ENCODE measurements around the gene PCNX1.
"Not testable (repeated sequence)": the region's sequence is repeated elsewhere in the genome, so short reads cannot be mapped to it uniquely, and the experiment has no call there.

PCNX1 gene

DNA sequence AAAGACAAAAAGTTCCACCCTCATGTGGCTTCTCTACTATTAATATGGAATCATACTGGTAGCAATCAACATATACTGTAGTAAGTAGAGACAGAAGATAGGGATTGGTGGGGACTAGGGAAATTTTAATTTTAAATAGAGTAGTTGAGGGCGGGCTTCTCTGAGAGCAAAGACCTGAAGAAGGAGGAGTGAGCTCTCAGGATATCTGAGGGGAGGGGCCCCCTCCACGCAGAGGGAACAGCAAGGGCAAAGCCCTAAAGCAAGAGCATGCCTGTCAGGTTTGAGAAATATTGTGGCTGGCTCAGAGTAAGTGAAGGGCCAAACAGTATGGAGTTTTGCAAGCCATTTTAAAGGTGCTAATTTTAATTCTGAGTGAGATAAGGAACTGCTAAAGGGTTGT lies 64.3 kb downstream of the PCNX1 start:
- DNase-seq = no peak

DNA sequence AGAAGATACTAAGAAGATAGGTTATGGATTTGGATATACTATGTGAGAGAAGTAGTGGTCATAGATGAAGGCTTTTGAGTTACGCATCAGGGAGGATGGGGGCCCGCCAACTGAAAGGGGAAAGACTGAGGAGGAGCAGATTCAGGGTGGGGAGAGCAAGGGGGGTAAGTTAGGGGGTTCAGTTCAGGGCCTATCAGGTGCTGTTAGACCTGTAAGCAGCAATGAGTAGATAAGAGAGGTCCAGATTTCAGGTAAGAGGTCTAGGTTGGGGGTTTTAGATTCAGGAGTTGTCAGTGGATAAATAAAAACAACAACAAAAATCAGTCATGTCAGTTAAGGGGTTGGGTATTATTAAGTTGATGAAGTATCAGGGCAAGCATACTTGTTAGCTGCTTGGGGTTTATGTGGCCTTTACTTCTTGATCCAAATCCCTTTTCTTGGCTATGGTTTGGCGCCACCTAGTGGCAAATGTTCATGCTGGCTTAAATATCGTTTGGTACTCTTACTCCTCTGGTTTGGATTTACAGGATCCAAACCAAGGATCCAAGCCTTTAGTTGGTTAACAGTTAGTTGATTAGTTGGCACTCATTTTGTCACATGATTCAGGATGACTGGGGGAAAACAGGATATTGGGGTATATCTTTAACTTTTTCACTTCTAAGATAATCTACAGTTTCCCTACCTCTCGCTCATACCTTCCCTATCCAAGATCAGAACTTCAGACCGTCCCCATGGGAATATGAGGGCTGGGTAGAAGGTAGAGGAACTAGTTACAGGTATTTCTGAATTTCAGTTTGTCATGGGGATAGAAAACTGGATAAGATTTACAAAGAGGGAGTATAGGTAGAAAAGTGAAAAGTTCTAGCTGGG lies 65.1 kb downstream of the PCNX1 start:
- DNase-seq = peak; percentile 86

DNA sequence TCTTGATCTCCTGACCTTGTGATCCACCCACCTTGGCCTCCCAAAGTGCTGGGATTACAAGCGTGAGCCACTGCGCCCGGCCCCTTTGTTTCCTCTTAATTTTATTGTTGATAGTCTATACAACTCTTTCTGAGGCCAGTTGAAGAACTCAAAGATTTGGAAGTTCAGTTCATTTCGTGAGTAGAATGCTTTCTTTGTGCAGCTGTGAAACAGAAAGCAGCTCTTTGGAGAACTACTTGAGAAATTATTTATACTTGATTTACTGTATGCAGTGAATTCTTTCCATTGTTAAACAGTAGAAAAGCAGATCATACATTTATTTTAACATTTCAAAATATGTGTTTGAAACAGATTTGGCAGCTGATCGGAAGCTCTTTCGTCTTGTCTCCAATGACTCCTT lies 69.3 kb downstream of the PCNX1 start:
- DNase-seq = no peak

DNA sequence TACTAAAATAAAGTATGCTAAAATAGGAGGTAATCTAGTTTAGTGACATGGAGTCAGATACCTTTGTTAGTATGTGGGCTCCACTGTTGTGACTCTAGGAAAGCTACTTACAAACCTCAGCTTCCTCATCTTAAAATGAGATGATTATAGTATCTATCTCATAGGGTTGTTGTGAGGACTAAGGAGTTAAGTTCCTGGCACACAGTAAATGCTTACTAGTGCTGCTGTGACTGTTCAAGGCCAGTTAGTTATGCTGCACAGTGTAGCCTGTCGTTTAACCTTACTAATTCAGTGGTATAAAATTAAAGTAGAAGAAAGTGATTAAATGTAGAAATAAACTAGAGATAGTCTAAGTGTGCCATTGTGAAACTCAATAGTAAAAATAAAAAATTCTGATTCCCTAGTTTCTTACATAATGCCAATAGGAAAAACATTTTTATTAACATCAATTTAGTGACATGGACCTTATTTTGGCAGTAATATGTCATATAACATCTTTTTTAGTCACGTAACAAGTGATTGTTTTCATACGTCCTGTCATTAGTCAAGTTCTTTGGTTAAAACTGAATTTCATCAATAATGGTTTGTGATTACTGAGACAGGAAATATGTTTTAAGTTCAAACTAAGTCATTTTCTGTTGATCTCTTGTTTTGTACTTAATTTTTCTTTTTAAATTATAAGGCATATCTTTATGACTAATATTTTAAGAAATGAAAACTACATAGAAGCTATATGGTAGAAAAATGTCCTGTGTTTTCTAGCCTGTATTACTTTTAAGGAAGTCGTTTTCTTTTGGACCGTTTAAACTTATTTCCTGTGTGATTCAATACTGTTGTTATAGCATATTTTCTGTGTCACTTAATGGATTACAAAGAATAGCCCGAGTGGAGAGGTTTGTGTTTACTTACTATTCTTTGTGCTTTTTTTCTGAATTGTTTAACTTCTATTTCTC lies 74.0 kb downstream of the PCNX1 start:
- peak; percentile 31 for DNase-seq

DNA sequence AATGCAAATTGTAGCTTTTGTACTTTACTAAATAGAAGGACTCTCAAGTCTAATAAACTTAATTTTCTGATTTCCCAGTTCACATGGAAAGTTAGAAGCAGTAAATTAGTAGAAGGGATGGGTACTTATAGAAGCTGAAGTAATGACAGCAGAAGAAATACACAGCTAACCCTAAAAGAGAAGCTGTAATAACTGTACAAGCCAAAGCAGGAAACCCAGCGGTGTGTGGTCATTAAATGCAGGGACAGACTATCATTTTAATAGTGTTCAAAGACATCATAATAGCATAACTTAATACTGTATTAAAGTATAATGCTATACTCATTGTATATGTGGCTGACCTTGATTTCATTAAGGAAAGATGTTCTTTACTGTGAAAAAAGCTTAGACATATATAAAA lies 74.9 kb downstream of the PCNX1 start:
- DNase-seq = peak; percentile 31

DNA sequence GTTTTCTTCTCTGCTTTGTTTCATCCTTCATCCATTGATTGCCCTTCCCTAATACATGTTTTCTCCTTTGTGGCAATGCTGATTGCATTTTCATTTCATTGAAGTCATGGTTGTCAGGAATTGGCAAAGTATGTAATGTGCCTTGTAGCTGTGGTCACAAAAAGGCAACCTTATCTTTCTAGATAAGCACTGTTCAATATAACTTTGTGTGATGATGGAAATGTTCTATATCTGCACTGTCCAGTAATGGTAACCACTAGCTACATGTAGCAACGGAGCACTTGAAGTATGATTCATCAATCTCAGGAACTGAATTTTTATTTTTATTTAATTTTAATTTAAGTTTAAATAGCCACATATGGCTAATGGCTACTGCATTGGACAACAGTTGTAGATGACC lies 79.8 kb downstream of the PCNX1 start:
- DNase-seq = no peak

DNA sequence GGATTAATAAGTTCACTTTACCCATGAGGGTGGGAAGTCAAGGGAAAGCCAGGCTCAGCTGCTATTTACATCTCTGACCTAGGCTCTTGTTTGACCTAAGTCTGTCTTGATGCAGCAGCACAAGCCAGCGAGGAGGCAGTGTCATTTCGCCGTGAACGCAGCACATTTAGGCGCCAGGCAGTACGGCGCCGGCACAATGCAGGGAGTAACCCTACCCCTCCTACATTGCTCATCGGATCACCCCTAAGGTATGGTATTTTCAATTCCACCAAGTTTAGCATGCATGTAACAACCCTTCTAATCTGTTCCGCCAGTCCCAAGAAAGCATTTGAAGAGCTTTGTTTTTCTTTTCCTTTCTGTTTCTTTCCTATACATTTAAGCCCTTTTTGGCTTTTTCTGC lies 81.2 kb downstream of the PCNX1 start:
- DNase-seq = peak; percentile 32

DNA sequence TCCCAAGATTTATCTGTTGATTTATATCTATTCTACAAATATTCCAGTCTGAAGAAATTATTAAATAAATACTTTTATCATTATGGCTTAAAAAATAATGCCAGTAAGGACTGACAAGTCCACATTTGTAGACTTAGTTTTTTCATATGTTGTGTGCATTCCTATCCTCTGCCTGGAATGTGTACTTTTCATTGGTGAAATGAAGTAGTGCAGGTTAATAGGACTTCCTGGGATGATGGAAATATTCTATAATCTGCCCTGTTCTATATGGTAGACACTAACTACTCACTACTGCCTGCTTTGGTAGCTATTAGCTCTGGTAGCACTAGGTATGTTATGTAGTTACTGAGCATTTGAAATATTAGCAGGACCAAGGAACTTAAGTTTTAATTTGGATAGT lies 86.7 kb downstream of the PCNX1 start:
- DNase-seq = no peak

DNA sequence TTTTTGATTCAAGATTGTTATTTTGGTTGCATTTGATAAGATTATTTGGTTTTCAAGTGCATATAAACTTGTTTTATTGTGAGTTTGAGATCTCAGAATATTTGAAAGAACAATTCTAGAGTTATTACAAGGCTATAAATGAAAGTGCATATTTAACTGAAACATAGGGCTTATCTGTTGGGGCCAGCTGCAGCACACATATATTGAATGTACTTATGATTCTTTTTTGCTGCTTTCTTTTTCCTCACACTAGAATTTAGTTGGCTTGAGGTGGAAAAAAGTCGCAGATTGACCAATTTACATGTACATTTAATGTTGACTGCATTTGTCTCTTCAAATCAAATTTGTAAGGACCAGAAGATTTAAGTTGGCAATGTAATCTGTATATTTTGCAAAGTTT lies 88.0 kb downstream of the PCNX1 start:
- no peak for DNase-seq

DNA sequence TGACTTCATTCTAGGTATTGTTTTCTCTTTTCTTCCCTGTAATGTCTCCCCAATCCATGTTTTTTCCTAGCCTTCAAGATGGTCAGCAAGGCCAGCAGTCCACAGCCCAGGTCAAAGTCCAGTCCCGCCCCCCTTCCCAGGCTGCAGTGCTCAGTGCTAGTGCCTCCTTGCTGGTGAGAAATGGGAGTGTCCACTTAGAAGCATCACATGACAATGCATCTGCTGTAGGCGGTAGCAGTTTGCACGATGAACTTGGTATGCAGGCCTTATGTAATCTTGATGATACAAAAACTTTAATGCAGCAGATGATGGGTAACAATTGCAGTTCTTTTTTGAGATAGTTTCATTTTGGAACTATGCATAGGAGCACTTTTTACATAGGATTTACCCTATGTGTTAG lies 88.4 kb downstream of the PCNX1 start:
- no peak for DNase-seq

DNA sequence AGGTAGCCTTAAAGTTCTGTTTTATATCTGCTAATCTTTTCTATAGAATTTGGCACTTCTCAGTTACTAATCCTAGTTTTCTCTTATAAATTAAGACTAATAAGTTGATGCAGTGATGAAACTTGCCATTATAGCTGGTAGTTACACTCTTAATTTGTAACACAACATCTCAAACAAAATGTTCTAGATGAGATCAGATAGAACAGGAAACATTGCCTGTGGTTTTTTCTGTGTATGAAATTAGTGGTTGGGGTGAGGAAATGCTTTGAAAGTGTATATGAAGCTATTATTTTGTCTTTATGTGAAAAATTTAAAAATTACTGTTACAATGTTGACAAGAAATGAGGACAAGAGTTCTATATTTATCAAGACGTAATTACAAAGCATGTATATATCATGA lies 91.9 kb downstream of the PCNX1 start:
- peak; percentile 69 for DNase-seq

DNA sequence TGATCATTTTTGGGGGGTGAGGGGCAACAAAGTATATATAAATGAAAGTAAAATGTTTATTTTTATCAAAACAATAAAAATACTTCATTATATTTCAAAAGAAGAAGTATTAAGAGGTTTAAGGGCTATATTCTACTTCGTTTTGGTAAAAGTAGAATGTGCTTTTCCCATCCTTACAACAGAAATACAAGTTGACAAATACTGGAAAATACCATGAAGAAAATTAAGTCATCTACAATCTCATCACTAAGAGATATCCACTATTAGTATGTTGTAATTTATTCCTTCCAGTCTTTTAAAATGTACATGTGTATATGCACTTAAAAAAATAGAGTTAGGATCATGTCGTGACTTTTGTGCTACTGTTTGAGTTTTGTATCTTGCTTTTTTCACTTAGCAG lies 92.8 kb downstream of the PCNX1 start:
- no peak for DNase-seq

DNA sequence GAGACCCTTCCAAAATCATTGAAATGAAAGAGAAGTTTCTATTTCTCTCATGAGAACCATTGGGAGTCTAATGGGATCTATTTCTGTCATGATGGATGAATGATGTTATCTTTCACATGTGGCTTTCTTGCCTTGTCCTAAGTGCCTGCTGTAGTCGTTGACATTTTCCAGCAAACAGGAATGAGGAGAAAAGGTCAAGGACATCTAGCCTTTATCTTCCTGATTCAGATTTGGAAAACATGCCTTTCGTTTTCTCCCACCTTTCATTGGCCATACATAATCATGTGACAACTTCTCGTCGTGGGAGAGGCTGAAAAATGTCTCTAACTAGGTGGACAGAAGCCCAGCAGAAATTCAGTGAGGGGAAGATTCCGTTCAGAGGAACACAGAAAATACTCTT lies 94.5 kb downstream of the PCNX1 start:
- no peak for DNase-seq

DNA sequence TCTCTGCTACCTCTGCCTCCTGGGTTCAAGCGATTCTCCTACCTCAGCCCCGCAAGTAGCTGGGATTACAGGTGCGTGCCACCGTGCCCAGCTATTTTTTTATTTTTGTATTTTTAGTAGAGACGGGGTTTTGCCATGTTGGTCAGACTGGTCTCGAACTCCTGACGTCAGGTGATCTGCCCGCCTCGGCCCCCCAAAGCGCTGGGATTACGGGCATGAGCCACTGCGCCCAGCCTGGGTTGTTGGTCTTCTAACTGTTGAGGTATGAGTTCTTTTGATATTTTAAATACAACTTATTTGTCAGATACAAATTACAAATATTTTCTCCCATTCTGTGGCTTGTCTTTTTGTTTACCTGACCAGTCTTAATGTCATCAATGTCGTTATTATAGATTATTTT lies 95.9 kb downstream of the PCNX1 start:
- DNase-seq = no peak

DNA sequence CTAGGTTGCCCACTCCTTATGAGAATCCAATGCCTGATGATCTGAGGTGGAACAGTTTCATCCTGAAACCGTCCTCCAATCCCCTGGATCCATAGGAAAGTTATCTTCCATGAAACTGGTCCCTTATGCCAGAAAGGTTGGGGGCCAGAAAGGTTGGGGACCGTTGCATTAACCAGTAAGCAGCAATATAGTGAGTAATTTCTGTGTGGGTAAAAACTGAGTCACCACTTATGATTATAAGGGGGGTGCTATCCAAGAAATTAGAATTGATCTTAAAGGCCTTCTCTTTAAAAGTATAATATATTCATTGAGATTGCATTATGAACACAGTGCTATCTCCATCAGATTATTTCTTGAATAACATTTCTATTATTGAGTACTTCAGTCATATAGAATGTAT lies 97.2 kb downstream of the PCNX1 start:
- DNase-seq = no peak

DNA sequence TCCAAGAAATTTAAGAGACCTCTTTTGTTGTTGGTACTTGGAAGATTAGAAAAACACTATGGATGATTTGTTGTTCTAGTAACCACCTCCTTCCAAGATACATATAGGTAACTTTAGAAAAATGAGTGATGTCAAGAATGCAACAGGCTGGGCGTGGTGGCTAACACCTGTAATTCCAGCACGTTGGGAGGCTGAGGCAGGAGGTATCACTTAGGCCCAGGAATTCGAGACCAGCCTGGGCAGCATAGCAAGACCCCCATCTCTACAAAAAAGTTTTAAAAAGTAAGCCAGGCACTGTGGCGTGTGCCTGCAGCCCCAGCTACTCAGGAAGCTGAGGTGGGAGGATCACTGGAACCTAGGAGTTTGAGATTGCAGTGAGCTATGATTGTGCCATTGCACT lies 97.8 kb downstream of the PCNX1 start:
- no peak for DNase-seq

DNA sequence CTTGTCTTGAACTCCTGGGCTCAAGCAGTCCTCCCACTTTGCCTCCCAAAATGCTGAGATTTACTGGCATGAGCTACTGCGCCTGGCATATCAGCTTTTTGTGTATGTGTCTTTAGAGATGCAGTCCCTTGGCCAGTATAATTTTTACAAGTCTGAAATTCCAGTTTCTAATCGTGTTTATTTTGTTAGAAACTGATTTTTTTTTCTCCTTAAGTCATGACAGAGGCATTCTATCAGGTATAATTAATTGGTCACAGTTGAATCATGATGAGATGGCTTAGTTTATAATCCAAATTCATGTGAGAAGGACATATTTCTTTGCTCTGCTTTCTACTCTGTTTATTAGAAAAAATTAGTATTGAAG lies 98.9 kb downstream of the PCNX1 start:
- DNase-seq = no peak

DNA sequence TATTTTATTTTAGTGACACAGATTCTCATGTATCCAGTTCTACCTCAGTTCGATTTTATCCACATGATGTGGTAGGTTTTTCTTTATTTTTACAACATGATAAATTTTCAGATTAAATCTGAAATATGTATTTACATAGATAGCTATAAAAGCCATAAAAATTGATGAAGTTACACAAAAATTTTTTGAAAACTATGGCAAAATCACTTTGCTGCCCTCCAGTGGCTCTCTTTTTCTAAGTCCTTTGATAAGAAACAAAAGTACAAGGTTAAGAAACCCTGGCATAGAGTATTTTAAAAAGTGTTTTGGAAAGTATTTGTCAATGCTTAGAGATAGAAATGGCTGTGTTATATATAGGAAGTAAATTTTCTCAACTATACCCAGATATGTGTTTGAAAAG lies 104.2 kb downstream of the PCNX1 start:
- DNase-seq = peak; percentile 36

DNA sequence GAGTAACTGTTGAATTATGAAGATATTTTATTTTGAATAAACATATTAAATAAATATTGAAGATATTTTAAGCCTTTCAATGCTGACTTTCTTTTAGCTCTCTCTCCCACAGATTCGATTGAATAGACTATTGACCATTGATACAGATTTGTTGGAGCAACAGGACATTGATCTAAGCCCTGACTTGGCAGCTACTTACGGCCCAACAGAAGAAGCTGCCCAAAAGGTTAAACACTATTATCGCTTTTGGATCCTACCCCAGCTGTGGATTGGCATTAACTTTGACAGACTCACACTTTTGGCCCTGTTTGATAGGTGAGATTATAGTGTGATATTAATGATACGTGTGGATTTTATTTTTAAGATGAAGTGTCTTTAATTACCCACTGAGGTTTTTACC lies 105.6 kb downstream of the PCNX1 start:
- DNase-seq = no peak

DNA sequence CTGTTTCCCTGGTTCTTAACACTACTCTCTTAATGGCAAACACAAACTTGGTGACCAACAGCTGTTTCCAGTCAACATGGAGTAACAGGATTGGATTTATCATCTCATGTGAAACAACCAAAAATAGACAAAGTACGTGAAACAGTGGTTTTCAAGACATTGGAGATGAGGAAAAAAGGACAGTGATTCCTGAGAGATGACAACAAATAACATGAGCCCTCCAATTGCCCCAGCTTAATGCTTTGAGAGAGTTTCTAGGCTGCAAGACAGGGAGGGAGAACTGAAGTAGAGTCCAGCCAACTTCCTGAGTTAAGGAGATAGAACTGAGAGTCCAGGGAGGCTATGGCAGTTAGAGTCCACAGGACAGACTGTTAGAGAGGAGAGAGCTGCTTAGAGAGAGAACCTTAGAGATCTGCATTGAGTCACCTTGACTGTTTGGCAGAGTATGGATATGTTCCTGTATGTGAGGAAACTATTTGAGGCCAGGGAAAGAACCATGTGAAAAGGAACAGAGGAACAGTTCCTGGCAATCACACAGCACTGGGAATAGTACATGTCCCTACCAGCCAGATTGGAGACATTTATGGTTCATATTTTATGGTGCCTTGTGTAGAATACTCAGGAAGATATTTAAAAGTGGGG lies 106.4 kb downstream of the PCNX1 start:
- DNase-seq = no peak

DNA sequence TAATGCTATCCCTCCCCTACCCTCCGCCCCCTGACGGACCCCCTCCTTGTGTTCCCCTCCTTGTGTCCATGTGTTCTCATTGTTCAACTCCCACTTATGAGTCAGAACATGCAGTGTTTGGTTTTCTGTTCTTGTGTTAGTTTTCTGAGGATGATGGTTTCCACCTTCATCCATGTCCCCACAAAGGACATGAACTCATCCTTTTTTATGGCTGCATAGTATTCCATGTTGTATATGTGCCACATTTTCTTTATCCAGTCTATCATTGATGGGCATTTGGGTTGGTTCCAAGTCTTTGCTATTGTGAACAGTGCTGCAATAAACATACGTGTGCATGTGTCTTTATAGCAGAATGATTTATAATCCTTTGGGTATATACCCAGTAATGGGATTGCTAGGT lies 112.7 kb downstream of the PCNX1 start:
- DNase-seq = not testable (repeated sequence)

DNA sequence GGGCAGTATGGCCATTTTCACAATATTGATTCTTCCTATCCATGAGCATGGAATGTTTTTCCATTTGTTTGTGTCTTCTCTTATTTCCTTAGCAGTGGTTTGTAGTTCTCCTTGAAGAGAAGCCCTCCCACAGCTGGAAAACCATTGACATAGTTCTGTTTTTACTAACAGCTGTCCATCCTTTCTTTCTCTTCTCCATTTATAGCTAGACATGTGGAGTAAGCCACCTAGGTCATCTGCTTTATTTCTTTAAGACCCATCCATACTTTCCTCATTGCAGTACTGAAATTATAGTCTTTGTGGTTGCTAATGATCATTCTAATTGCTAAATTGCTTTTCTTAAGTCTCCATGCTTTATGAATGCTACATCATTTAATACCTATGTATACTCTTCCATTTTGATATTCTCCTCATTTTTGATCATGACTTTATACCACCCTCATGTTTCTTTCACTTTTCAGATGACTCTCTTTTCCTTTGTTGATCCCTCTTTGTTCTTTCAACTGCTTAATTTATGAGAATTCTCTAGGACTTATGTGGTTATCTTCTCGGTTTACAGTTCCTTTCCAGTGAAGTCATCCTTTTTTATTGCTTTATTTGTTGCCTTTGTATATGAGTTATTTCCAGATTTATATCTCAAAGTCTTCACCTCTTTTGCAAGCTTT lies 114.2 kb downstream of the PCNX1 start:
- no peak for DNase-seq
